Hematopoietic multipotent progenitor cell treated with erythropoietin and hydrocortisone succinate and interleukin-3 and kit ligand, for 4 days (in vitro differentiated cells): ENCODE results near the gene CHCHD3.
A peak's percentile ranks its signal among the peaks of the same experiment; 100 is the strongest.

Experiments used
- DNase-seq: peaks from one replicate; pipeline ENCODE4 v3.0.0-alpha.2; 2015

CHCHD3 gene

GRCh38 chr7:132760866-132761265 lies 321.0 kb downstream of the CHCHD3 start:
- no peak for DNase-seq

DNA sequence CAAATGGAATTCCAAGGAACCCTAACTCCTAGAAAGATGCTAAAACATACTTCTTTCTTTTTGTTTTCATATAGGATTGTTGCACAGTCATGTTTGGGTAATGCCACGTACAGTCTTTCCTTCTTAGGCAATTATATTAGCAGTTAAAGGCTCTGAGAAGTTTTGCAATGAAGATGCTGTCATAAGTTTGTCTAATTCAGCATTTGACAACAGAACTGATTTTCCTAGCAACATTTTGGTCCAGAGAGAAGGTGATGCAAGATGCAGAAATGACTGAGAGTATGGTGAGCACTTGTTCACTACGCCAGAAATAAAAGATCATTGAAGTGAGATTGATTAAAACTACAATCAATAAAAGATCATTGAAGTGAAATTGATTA lies 321.7 kb downstream of the CHCHD3 start:
- peak; percentile 14 for DNase-seq

DNA sequence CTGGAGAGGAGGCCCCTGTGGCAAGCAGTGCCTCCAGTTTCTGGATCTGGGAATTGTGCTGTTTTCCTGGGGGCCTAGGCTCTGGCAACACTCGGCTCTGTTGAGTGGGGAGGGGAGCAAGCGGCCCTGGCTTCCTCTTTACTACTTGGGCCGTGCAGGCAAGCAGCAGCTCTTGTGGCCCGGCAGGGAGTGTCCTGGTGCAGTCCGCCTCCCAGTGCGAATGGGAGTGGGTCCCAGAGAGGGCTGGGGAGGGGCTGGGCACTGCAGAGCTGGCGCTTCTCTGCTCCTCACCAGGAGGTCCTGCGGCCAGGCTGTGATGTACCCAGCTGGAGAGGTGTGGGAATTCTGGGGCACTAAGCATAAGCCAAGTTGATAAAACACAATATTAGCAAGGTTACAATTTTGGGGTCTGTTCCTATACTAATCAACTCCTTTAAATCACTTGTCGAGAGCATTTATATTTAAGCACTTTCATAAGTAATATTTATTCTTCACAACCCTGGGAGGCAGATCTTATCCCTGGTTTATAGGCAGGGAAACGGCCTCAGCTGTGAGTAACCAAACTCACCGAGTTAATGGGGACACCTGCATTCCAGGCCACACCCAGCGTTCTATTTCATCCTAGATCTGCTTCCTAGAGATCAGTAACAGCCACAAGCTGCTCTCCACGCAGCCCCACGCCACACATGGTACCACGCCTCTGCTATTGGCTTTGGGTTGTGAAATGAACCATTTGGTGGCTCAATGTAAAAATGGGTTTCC lies 322.2 kb downstream of the CHCHD3 start:
- DNase-seq, result no peak

DNA sequence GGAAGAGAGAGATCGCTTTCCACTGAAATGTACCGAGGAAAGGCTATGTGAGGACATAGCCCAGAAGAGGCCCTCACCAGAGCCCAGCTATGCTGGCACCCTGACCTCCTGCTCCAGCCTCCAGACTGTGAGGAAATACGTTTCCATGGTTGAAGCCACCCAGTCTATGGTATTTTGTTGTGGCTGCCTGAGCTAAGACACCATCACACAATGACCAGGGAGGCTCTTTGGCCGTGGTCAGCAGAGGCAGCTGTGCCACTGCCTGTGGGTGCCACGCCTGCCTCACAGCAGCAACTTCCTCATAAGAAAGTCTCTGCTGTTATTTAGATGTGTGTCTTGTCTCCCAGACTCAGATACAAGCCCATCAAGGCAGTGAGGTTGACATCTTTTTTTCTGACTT lies 322.9 kb downstream of the CHCHD3 start:
- peak; percentile 54 for DNase-seq

GRCh38 chr7:132757783-132758182 lies 324.1 kb downstream of the CHCHD3 start:
- DNase-seq, result no peak

- DNase-seq, result no peak
These were observed 325.4 kb downstream of the CHCHD3 start for GRCh38 chr7:132756484-132756990.

DNA sequence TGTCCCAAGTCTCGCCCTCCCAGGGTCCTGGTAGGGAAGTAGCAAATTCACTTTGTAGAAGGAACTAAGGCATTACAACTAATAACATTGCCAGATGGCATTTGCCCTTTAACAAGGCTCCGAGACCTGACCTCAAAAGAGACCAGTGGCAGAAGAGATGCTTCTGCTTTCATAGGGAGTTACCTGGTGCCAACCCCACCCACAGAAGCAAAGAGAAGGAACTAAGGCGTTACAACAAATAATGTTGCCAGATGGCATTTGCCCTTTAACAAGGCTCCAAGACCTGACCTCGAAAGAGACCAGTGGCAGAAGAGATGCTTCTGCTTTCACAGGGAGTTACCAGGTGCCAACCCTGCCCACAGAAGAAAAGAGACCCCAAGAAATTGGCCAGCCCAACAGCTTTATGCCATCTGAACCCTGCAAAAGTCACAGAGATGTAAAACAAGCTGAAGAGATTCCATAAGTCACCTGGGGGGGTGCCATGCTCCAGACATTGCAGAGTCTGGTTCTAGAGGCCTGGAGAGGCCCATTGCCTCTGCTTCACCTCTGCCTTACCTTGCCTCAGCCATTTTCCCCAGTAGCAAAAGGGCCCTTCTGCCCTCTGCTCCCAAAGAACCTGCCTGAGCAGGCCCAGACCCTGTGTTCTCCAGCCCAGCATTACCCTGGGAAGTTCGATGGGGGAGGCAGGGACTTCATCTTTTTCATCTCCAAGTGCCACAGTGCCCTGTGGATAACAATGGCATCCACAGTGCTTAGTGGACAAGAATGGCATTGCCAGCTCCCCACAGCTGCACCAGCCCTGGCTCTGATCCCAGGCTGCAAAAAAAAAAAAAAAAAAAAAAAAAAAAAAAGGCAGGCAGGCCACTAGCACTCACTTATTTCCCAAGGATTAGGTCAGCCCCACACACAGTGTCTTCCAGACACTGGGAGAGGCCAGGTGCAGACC lies 326.1 kb downstream of the CHCHD3 start:
- DNase-seq, result no peak

GRCh38 chr7:132752431-132752830 lies 329.5 kb downstream of the CHCHD3 start:
- DNase-seq, result no peak

DNA sequence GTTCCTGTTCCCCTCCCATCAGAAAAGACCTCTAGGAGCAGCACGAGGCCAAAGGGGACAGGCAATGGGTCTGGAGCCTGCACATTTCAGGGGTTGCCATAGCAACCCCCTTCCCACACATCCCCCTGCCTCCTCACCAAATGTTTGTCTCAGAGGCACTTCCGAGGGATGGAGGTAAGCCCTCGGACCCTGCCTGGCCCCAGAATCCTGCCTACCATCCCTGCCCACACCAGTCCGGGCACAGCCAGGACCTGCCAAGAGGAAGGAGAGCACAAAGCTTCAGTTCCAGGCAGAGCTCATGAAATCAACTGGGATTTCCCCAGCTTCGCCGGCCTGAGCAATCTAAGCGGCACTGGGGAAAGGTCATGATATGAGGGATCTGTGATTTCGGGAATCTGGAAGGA lies 330.6 kb downstream of the CHCHD3 start:
- no peak for DNase-seq

DNA sequence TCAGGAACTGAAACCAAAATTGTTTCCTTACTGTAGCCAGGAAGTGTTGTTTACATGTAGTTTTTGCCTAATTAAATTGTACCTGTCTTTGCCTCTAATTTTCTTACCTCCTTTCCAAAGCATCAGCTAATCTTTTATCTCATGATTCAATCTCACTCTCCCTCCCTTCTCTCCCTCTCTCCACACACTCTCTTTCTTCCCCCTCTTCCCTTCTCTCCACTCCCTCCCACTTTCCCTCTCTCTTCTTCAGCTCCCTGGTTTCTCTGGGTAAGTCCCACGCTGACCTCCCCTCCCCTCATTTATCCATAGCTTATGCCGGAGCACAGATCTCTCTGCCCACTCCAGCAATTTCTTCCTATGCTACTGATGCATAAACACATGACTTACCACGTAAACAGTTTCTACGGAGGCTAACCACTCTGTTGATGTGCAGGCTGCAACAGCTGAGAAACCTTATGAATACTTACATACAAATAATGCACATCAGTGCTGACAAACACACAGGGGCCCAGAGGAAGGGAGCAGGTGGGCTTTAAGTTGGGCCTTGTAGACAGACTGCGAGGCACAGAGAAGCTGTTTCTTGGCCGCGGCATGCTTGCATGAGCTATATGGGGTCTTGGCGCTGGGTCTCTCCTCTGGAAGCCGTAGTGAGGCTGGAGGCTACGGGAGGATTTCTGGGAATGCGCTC lies 331.2 kb downstream of the CHCHD3 start:
- DNase-seq, result no peak

DNA sequence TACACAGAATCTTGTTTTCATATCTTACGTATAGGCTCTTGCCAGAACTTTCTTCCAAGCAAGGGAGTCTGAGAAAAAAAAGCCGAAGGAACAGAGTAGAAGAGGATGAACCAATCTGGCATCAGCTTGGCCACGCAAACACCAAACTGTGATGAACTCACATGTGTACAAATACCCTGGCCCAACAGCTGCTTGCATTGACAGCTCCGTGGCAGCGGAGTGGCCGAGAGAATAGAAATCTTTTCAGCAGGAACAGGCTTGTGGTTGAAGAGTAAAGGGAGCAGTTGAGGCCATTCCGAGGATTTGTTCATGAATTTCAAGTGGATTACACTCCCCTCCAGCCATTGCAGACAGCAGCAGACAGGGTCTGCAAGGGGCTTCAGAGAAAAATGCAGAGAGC lies 331.8 kb downstream of the CHCHD3 start:
- no peak for DNase-seq

DNA sequence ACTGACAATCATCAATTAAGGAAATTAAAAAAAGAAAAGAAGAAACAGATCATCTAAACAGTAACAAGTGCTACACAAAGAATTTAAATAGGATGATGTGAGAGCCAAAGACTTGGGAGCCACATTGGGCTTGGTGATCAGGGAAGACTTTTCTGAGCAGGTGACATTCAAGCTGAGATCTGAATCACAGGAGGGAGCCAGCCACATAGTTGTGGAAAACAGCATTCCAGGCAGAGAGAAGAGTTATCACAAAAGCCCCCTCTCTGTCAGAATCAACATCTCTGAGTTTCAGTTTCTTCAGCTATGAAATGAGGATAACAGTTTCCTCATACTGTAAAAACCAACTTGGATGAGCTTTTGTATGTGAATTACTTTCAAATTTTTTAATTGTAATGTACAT lies 336.4 kb downstream of the CHCHD3 start:
- no peak for DNase-seq

GRCh38 chr7:132743974-132744373 lies 337.9 kb downstream of the CHCHD3 start:
- DNase-seq, result no peak

- no peak for DNase-seq
These were observed 339.7 kb downstream of the CHCHD3 start for GRCh38 chr7:132742189-132742612.

- DNase-seq, result no peak
These were observed 341.7 kb downstream of the CHCHD3 start for GRCh38 chr7:132740176-132740575.

DNA sequence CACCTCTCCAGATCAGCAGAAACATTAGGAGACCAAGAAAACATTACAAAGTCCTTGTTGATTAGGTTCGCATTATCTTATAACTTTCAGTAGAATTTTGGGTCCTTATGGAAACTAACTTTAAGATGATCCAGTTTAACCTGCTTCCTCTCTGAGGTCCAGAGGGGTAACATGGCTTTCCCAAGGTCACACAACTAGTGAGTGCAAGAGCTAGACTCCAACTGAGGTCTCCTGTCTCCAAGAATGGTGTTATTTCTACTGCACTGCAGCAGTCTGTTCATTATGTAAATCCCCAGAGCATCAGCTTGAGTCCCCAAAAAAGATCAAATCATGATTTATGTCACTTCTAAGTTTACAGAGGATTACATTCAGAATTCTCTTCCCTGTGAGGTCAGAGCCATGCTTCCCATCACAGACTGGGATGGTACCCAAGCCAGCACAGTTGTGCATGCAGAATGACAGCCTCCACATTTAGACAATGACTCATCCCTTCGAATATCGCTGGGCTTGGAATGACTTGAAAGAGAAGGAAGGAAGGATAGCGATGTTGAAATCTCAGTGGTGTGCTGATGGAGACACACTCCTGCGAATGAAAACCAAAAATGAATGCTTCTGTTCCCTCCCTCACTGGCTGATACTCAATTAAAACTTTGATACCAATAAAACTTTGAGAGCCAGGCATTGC lies 342.5 kb downstream of the CHCHD3 start:
- DNase-seq, result no peak

GRCh38 chr7:132738254-132738653 lies 343.6 kb downstream of the CHCHD3 start:
- no peak for DNase-seq

GRCh38 chr7:132735476-132735875 lies 346.4 kb downstream of the CHCHD3 start:
- DNase-seq, result no peak
